ENCODE results near the gene HUNK. TPM values are rescaled to one million over a fixed set of nuclear protein-coding genes. Genes with fewer than 3 reads are reported as not detected.

The HUNK gene
- 1.3 and 2.5 TPM in 2 replicates for total RNA-seq (2014; rRNA removed; shearing (Covaris generic))
- polyA plus RNA-seq (2016; fragmentation: Nextera tagmentation; extraction: Ambion mirVana), result 0.30 and 0.32 TPM in 2 replicates

- peak within 1 kb of the TSS; percentile 83 for H3K4me2 ChIP-seq (ENCODE audit: unreplicated experiment)
- in situ Hi-C loops (cut with MboI), result no loop called here
Observed at GRCh38 chr21:31872452-31873274, at the start of gene HUNK. HUNK (plus strand) TSS chr21:31873020; CDS start chr21:31873675, 655 bp downstream.

GRCh38 chr21:31829736-31830472 is 42.9 kb upstream of the HUNK start:
- no peaks in the 10 kb centered on the region for H3K9me3 ChIP-seq (ENCODE audit: low read depth)
- no peak overlapping the region for H2AFZ ChIP-seq
- H3K9me2 ChIP-seq (ENCODE audit: insufficient read depth), result no peaks in the 10 kb centered on the region
- in situ Hi-C loops (cut with MboI), result no loop called here
- H4K20me1 ChIP-seq (ENCODE audit: insufficient read depth), result no peaks in the 10 kb centered on the region
- H3K27me3 ChIP-seq (replicated peaks; ENCODE audit: insufficient read depth), result no peaks in the 10 kb centered on the region
- H3K36me3 ChIP-seq (ENCODE audit: low read depth), result no peaks in the 10 kb centered on the region
- 51 to 65% methylated on average over 5 of the region's 5 CpGs for WGBS, 2 experiments (ENCODE audit: low coverage in 1 of 2, low lambda C conversion rate in 2 of 2, missing lambda C conversion rate in 2 of 2)
- H3K9ac ChIP-seq, result no peak overlapping the region
- no peak overlapping the region for H3K4me2 ChIP-seq (ENCODE audit: unreplicated experiment)
- no peak overlapping the region for H3K4me3 ChIP-seq
- no peak for TF ChIP-seq EZH2 (IDR thresholded peaks at IDR 0.05; ENCODE audit: insufficient read depth, poor library complexity, severe bottlenecking)
- no peak for TF ChIP-seq EZH2phosphoT487 (IDR thresholded peaks at IDR 0.05; ENCODE audit: insufficient read depth, low read depth)
- H3K27ac ChIP-seq, result no peak overlapping the region
- H3K4me1 ChIP-seq (ENCODE audit: insufficient read depth), result no peaks in the 10 kb centered on the region
- DNase-seq, result no peak
- no peaks in the 10 kb centered on the region for H3K79me2 ChIP-seq (ENCODE audit: insufficient read depth)
- no peaks in the 10 kb centered on the region for H3F3A ChIP-seq (ENCODE audit: insufficient read depth)

More at GRCh38 chr21:31872452-31873274, at the start of gene HUNK:
- H4K20me1 ChIP-seq (ENCODE audit: insufficient read depth), result no peaks in the 10 kb centered on the region
- peak within 1 kb of the TSS; percentile 55 for H3K9ac ChIP-seq
- peak within 1 kb of the TSS; percentile 80 for H3K4me3 ChIP-seq
- no peaks in the 10 kb centered on the region for H3K36me3 ChIP-seq (ENCODE audit: low read depth)
- peak; percentile 75 for DNase-seq
- H3K27me3 ChIP-seq (replicated peaks; ENCODE audit: insufficient read depth), result peaks cover 12% of the 10 kb centered on the region
- H3K4me1 ChIP-seq (ENCODE audit: insufficient read depth), result peaks cover 8% of the 10 kb centered on the region; the same call in 1 of the 2 replicates
- no peak within 1 kb of the TSS for H3K27ac ChIP-seq
- no peaks in the 10 kb centered on the region for H3K9me2 ChIP-seq (ENCODE audit: insufficient read depth)
- 1 to 2% methylated on average over 59 to 71 of the region's 74 CpGs for WGBS, 2 experiments (ENCODE audit: low coverage in 1 of 2, low lambda C conversion rate in 2 of 2, missing lambda C conversion rate in 2 of 2)
- no peaks in the 10 kb centered on the region for H3K9me3 ChIP-seq (ENCODE audit: low read depth)
- peak within 1 kb of the TSS; percentile 88 for H2AFZ ChIP-seq
- H3K79me2 ChIP-seq (ENCODE audit: insufficient read depth), result no peaks in the 10 kb centered on the region
- no peak for TF ChIP-seq EZH2phosphoT487 (IDR thresholded peaks at IDR 0.05; ENCODE audit: insufficient read depth, low read depth)
- TF ChIP-seq EZH2 (IDR thresholded peaks at IDR 0.05; ENCODE audit: insufficient read depth, poor library complexity, severe bottlenecking), result no peak
- H3F3A ChIP-seq (ENCODE audit: insufficient read depth), result no peaks in the 10 kb centered on the region

DNA sequence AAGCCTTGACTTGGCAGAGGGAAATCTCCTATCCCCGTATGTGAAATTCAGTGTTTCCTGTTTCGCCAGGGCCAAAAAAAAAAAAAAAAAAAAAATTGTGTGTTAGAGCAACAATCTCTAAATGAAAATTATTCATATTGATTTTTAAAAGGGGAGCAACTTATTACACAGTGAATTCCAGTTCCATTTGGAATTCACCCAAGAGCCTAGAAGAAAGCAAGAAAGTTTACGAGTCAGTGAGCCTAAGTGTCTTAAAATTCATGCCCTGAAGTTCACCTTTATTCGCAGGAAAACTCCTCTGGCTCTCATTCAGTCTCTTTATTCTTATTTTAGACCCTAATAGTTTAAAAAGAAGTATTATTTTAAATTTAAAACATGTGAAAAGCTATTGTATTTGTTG is 42.1 kb upstream of the HUNK start:
- in situ Hi-C loops (cut with MboI), result no loop called here
- Histone ChIP-seq H3K4me2 (ENCODE audit: unreplicated experiment) (no peak overlapping the region), H3K4me3 (no peak overlapping the region), H3F3A (ENCODE audit: insufficient read depth) (no peaks in the 10 kb centered on the region), H3K79me2 (ENCODE audit: insufficient read depth) (no peaks in the 10 kb centered on the region), H3K36me3 (ENCODE audit: low read depth) (no peaks in the 10 kb centered on the region), H3K27ac (no peak overlapping the region), H3K9me3 (ENCODE audit: low read depth) (no peaks in the 10 kb centered on the region), H3K27me3 (replicated peaks; ENCODE audit: insufficient read depth) (no peaks in the 10 kb centered on the region), H3K4me1 (ENCODE audit: insufficient read depth) (no peaks in the 10 kb centered on the region), H3K9me2 (ENCODE audit: insufficient read depth) (no peaks in the 10 kb centered on the region), H3K9ac (no peak overlapping the region), H2AFZ (no peak overlapping the region), H4K20me1 (ENCODE audit: insufficient read depth) (no peaks in the 10 kb centered on the region)
- TF ChIP-seq EZH2 (IDR thresholded peaks at IDR 0.05; ENCODE audit: insufficient read depth, poor library complexity, severe bottlenecking) (no peak), EZH2phosphoT487 (IDR thresholded peaks at IDR 0.05; ENCODE audit: insufficient read depth, low read depth) (no peak)
- WGBS, 2 experiments (ENCODE audit: low coverage in 1 of 2, low lambda C conversion rate in 2 of 2, missing lambda C conversion rate in 2 of 2), result 12 to 20% methylated on average over 4 of the region's 4 CpGs
- DNase-seq, result no peak

DNA sequence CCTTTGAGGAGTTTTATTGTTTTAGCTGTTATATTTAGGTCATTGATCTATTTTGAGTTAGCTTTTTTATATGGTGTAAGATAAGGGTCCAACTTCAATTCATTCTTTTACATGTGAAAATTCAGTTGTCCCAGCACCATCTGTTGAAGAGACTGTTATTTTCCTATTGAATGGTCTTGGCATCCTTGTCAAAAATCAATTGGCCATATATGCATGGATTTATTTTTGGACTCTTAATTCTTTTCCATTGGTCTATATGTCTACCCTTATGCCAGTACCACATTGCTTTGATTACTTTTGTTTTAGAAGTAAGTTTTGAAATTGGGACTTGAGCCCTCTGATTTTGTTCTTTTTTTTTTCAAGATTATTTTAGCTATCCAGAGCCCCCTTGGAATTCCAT is 35.8 kb upstream of the HUNK start:
- Histone ChIP-seq H3K79me2 (ENCODE audit: insufficient read depth) (no peaks in the 10 kb centered on the region), H3K9me3 (ENCODE audit: low read depth) (no peaks in the 10 kb centered on the region)
- no peak for TF ChIP-seq EZH2 (IDR thresholded peaks at IDR 0.05; ENCODE audit: insufficient read depth, poor library complexity, severe bottlenecking)
- TF ChIP-seq EZH2phosphoT487 (IDR thresholded peaks at IDR 0.05; ENCODE audit: insufficient read depth, low read depth), result no peak

More for the DNA sequence above, 35.8 kb upstream of the HUNK start:
- Histone ChIP-seq H3K4me2 (ENCODE audit: unreplicated experiment) (no peak overlapping the region), H3K9ac (no peak overlapping the region), H3K4me3 (no peak overlapping the region), H2AFZ (no peak overlapping the region), H3K27me3 (replicated peaks; ENCODE audit: insufficient read depth) (no peaks in the 10 kb centered on the region), H3K36me3 (ENCODE audit: low read depth) (no peaks in the 10 kb centered on the region), H3F3A (ENCODE audit: insufficient read depth) (no peaks in the 10 kb centered on the region), H4K20me1 (ENCODE audit: insufficient read depth) (no peaks in the 10 kb centered on the region), H3K4me1 (ENCODE audit: insufficient read depth) (no peaks in the 10 kb centered on the region), H3K27ac (no peak overlapping the region), H3K9me2 (ENCODE audit: insufficient read depth) (no peaks in the 10 kb centered on the region)
- in situ Hi-C loops (cut with MboI), result no loop called here
- DNase-seq, result no peak
